ENCODE results near the gene FUOM. TPM values are rescaled to one million over a fixed set of nuclear protein-coding genes. Genes with fewer than 3 reads are reported as not detected.

FUOM gene
- total and polyA plus RNA-seq, 9 of the 15 experiments (the other 6 are each of a cell fraction or from before 2014, with no cell fraction given) = 1.8 to 96.1 (median 27.0) TPM

- no peak for TF ChIP-seq MXD1 (CRISPR knock-in tag; IDR thresholded peaks at IDR 0.05; ENCODE audit: borderline replicate concordance, poor library complexity, severe bottlenecking)
- TF ChIP-seq ZNF24 (IDR thresholded peaks at IDR 0.05) = 0 out of 2 replicates have a peak, but pooled peaks have one; percentile 40
- peak; percentile 69 for TF ChIP-seq EP400 (IDR thresholded peaks at IDR 0.05)
- TF ChIP-seq CTBP1 (IDR thresholded peaks at IDR 0.05; ENCODE audit: borderline replicate concordance) = peak; percentile 81
- 0 out of 4 replicates have a peak, but pooled peaks of 1 of the 2 experiments have one; percentile 36 for TF ChIP-seq MCM7 (IDR thresholded peaks at IDR 0.05)
- TF ChIP-seq ID3 (CRISPR knock-in tag; IDR thresholded peaks at IDR 0.05) = no peak
- no peak for TF ChIP-seq ID3 (tag; IDR thresholded peaks at IDR 0.05)
- peak; percentile 96 for TF ChIP-seq NFRKB (IDR thresholded peaks at IDR 0.05; ENCODE audit: low read depth)
- TF ChIP-seq TOE1 (IDR thresholded peaks at IDR 0.05; ENCODE audit: borderline replicate concordance) = peak; percentile 83
- TF ChIP-seq TOE1 (CRISPR knock-in tag; IDR thresholded peaks at IDR 0.05; ENCODE audit: borderline replicate concordance, low read depth) = no peak
- peak; percentile 66 for TF ChIP-seq TAF7 (tag; IDR thresholded peaks at IDR 0.05)
- peak; percentile 29; the same call in 1 of the 2 replicates for TF ChIP-seq ATF7 (IDR thresholded peaks at IDR 0.05)
- TF ChIP-seq GATAD2B (IDR thresholded peaks at IDR 0.05; ENCODE audit: borderline replicate concordance) = peak; percentile 22; the same call in 1 of the 2 replicates
- TF ChIP-seq TAF9B (IDR thresholded peaks at IDR 0.05; ENCODE audit: partially characterized antibody) = peak; percentile 80
- no peak for TF ChIP-seq SMARCA5 (IDR thresholded peaks at IDR 0.05)
- no peak for TF ChIP-seq ZNF609 (CRISPR knock-in tag; IDR thresholded peaks at IDR 0.05; ENCODE audit: borderline replicate concordance)
- 0 out of 2 replicates have a peak, but pooled peaks have one; percentile 23 for TF ChIP-seq RB1 (IDR thresholded peaks at IDR 0.05; ENCODE audit: low read depth)
- TF ChIP-seq, protein P1, sequence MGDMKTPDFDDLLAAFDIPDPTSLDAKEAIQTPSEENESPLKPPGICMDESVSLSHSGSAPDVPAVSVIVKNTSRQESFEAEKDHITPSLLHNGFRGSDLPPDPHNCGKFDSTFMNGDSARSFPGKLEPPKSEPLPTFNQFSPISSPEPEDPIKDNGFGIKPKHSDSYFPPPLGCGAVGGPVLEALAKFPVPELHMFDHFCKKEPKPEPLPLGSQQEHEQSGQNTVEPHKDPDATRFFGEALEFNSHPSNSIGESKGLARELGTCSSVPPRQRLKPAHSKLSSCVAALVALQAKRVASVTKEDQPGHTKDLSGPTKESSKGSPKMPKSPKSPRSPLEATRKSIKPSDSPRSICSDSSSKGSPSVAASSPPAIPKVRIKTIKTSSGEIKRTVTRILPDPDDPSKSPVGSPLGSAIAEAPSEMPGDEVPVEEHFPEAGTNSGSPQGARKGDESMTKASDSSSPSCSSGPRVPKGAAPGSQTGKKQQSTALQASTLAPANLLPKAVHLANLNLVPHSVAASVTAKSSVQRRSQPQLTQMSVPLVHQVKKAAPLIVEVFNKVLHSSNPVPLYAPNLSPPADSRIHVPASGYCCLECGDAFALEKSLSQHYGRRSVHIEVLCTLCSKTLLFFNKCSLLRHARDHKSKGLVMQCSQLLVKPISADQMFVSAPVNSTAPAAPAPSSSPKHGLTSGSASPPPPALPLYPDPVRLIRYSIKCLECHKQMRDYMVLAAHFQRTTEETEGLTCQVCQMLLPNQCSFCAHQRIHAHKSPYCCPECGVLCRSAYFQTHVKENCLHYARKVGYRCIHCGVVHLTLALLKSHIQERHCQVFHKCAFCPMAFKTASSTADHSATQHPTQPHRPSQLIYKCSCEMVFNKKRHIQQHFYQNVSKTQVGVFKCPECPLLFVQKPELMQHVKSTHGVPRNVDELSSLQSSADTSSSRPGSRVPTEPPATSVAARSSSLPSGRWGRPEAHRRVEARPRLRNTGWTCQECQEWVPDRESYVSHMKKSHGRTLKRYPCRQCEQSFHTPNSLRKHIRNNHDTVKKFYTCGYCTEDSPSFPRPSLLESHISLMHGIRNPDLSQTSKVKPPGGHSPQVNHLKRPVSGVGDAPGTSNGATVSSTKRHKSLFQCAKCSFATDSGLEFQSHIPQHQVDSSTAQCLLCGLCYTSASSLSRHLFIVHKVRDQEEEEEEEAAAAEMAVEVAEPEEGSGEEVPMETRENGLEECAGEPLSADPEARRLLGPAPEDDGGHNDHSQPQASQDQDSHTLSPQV (IDR thresholded peaks at IDR 0.05) = peak; percentile 52; the same call in 1 of the 2 replicates
- no peak for TF ChIP-seq ZNF41 (CRISPR knock-in tag; conservative IDR thresholded peaks at IDR 0.05)
Measured at GRCh38 chr10:133388236-133388972, 30.6 kb upstream of the FUOM start (continued).

All from K562 (cell line).